IPS-18c (cell line): Measurements from ENCODE around the gene ZNF765.
A peak's percentile ranks its signal among the peaks of the same experiment; 100 is the strongest.
"Not testable (repeated sequence)": the region's sequence is repeated elsewhere in the genome, so short reads cannot be mapped to it uniquely, and the experiment has no call there.

ENCODE experiments used
- H3K4me3 ChIP-seq: 2 replicates; pipeline ENCODE4 v1.7.0; 2013; ENCODE audit warnings: low read depth, mild to moderate bottlenecking, low read length, moderate library complexity; ENCODE audit not compliant: insufficient read depth
- H3K9me3 ChIP-seq: one replicate; pipeline ENCODE4 v1.6.1; 2013; ENCODE audit warnings: mild to moderate bottlenecking, low read length, moderate library complexity; ENCODE audit not compliant: control insufficient read depth, insufficient read depth

Gene ZNF765

DNA sequence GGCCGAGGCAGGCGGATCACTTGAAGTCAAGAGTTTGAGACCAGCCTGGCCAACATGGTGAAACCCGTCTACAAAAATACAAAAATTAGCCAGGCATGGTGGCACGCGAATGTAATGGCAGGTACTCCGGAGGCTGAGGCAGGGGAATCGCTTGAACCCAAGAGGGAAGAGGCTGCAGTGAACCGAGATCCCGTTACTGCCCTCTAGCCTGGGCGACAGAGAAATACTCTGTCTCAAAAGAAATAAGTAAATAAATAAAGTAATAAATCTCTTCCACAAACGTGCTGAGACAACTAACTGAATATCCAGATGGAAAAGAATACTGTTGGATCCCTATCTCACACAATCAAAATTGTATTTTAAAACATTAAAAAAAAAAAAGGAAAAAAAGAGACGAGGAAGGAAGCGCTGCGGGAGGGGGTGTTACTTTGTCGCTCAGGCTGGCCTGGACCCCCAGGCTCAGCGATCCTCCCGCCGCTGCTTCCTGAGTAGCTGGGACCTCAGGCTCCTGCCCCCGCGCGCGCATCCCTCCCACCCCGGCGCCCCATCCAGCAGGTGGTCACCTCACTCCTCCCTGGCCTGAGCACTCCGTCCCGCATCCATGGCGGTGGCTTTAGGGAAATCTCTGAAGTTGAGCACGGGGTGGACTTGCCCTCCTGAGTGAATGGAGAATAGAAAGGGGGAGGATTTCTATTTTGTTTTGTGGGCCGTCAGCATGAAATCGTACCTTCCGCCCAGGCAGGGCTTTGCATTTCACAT is 72.0 kb downstream of the ZNF765 start:
- peak overlapping the region; percentile 98; the same call in 1 of the 2 replicates for H3K4me3 ChIP-seq
- no peaks in the 10 kb centered on the region for H3K9me3 ChIP-seq

- Histone ChIP-seq H3K4me3 (peak within 1 kb of the TSS; percentile 98), H3K9me3 (no peaks in the 10 kb centered on the region)
Measured at GRCh38 chr19:53467485-53468262, 72.7 kb downstream of the ZNF765 start, which contains the start of gene ZNF813. ZNF813 (plus strand) TSS chr19:53467733; CDS start chr19:53483823, 16,090 bp downstream.

GRCh38 chr19:53468628-53469027 is 73.7 kb downstream of the ZNF765 start:
- not testable (repeated sequence) for H3K9me3 ChIP-seq, H3K4me3 ChIP-seq

- H3K4me3 ChIP-seq, result no peak overlapping the region
- H3K9me3 ChIP-seq, result no peaks in the 10 kb centered on the region
Measured at GRCh38 chr19:53471916-53472315, 77.0 kb downstream of the ZNF765 start.

DNA sequence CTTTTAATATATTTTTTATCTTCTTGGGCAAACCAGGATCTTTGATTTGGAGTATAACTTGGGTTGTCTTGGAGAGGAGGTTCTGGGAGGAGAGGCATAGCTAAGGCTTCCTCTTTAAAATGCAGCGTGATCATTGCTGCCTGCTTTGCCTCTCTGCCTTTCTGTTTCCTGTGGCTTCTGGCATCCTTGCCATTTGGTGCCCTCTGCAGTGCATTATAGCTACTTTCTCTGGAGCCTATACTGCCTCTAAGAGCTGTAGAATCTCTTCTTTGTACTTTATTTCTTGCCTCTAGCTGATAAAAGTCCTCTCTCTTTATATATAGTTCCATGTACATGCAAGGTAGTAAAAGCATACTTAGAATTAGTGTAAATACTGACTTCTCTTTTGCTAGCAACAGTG is 79.9 kb downstream of the ZNF765 start:
- not testable (repeated sequence) for H3K4me3 ChIP-seq
- H3K9me3 ChIP-seq, result peaks cover 11% of the 10 kb centered on the region

GRCh38 chr19:53475470-53475869 is 80.5 kb downstream of the ZNF765 start:
- H3K9me3 ChIP-seq, result peaks cover 11% of the 10 kb centered on the region
- not testable (repeated sequence) for H3K4me3 ChIP-seq
